Hepatic stellate cell (primary cell): ENCODE measurements around the gene TPTE.
"Not testable (repeated sequence)": the region's sequence is repeated elsewhere in the genome, so short reads cannot be mapped to it uniquely, and the experiment has no call there.

ENCODE experiments used
- DNase-seq: peaks from one replicate; pipeline ENCODE4 v3.0.0; 2011; ENCODE audit warnings: low spot score

TPTE gene

GRCh38 chr21:10617133-10617752 lies 95.9 kb downstream of the TPTE start:
- DNase-seq: not testable (repeated sequence)

- DNase-seq: no peak
Measured at GRCh38 chr21:10627316-10627863, 106.0 kb downstream of the TPTE start.

GRCh38 chr21:10629239-10629638 lies 107.9 kb downstream of the TPTE start:
- DNase-seq: not testable (repeated sequence)

GRCh38 chr21:10630829-10631228 lies 109.4 kb downstream of the TPTE start:
- not testable (repeated sequence) for DNase-seq

- DNase-seq: not testable (repeated sequence)
Measured at GRCh38 chr21:10631316-10631715, 109.9 kb downstream of the TPTE start.

- not testable (repeated sequence) for DNase-seq
Measured at GRCh38 chr21:10638144-10638543, 116.8 kb downstream of the TPTE start.

GRCh38 chr21:10639123-10639522 lies 117.7 kb downstream of the TPTE start:
- DNase-seq: no peak

- not testable (repeated sequence) for DNase-seq
Measured at GRCh38 chr21:10639746-10640145, 118.4 kb downstream of the TPTE start.

GRCh38 chr21:10640446-10640845 lies 119.1 kb downstream of the TPTE start:
- no peak for DNase-seq

- no peak for DNase-seq
Measured at GRCh38 chr21:10641107-10641506, 119.7 kb downstream of the TPTE start.

- DNase-seq: not testable (repeated sequence)
Measured at GRCh38 chr21:10645667-10646066, 124.3 kb downstream of the TPTE start.

GRCh38 chr21:10649350-10650149 lies 128.2 kb downstream of the TPTE start:
- not testable (repeated sequence) for DNase-seq

GRCh38 chr21:10650297-10650696 lies 128.9 kb downstream of the TPTE start:
- not testable (repeated sequence) for DNase-seq
